Right kidney (tissue), 1 donor: ENCODE results near the gene IQSEC1.
A peak's percentile ranks its signal among the peaks of the same experiment; 100 is the strongest.

ENCODE experiments used
- DNase-seq: peaks from one replicate; pipeline ENCODE4 v3.0.0-alpha.2; 2016

IQSEC1 gene

DNA sequence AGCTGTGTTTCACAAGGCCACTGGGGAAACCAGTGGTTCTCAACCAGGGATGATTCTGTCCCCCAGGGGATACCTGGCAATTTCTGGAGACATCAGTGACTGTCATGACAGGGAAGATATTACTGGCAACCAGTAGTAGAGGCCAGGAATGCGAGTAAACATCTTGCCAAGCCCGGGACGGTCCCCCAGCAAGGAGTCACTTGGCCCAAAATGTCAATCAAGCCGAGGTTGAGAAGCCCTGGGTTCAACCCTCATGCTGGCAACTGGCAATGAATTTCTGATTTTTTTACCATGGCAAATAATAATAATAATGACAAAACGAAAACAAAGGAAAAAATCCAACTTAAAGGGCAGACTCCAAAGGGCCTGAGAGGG is 166.3 kb downstream of the IQSEC1 start:
- DNase-seq = no peak

DNA sequence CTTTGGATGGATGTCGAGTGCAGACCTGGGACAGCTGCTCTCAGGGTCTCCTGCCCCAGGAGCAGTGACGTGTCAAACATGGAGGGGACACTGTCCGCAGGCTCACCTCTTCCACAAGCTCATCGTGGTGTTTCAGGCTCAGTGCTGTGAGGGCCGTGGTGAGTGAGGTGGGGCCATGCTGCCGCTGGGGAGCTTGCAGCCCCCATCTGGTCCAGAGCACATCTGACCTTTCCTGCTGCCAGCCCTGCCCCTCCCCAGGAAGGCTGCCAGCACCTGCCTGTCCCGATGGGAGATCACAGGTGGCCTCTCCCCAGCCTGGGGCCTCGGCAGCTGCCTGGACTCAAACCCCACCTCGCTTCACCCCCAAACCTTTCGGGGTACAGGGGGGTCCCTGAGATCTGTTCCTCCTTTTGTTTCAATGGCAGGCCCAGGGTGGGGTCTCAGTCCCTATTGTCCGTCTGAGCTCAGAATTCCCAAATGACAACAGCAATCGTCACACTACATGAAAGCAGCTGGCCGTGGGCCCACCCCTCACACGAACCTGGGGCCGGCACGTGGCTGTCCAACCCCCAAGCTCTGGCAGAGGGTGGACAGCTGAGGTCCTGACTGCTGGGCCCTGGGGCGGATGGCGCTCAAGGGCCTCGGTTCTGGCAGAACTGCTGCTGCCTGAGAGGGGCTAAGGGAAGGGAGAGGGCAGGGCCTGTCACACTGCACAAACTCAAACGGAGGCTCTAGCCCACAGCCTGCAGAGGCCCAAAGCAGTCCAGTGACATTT is 166.9 kb downstream of the IQSEC1 start:
- no peak for DNase-seq

DNA sequence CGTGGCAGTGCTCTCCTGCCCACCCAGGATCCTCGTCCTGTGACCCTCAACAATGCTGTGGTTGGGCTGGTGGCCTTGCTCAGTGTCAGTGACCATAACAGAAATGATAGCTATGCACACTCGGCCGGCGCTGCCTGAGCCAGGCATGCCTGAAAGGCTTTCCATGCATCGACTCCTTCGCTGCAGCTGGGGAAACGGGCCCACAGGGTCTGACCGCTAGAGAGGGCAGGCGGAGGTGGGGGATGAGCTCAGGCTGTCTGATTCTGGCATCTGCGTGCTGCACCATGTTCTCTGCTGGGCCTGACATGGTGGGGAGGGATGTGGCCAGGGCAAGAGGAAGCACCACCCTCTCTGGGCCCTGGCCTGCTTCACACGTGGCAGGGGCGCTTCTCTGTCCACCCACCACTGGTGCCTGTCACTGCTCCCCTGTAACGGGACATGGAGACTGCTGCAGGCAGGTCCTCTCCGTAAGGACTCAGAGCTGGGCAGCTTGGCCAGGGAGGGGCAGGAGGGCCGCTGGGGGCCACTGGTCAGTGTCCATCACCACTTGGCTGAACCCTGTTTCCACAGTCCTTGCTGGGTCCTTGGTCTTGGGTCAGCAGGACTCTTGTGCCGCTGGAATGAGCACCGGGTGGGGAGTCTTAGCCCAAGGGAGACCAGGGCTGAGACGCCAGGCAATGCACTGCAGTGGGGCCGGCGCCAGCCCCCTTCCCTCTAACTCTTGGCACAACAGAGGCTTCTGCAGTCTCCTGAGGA is 167.7 kb downstream of the IQSEC1 start:
- peak; percentile 57 for DNase-seq

DNA sequence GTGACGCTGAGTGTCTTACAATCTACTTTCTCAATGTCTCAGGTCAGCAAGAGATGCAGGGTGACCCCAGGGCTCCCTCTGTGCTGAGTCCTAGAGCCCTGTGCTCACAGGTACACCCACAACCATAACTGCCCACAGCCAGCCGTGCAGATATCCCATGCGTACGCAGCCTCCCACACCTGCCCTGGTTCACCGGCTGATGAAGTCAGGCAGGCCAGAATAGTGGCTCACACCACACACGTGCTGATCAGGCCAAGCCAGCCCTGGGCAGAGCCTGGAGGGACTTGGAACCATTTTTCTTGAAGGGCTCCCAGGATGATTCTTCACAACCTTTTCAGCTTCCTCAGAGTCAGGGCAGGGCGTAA is 168.3 kb downstream of the IQSEC1 start:
- no peak for DNase-seq

DNA sequence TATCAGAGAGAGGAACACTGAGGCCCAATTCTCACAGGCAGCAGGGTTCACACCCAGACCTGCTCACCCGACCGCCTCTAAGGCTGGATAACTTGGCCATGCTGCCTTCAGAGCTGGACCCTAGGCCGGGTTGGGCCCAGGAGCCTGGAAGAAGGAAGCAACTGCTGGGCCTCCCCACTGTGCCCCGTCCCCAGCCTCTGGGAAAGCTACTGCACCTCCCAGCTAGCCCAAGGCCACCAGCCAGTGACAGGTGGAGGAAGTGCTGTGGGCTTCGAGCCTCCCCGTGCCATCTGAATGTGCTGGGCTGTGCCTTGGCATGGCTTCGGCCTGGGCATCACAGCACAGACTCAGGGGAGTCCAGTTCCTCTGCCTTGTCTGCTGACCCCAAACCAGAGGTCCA is 169.3 kb downstream of the IQSEC1 start:
- no peak for DNase-seq

DNA sequence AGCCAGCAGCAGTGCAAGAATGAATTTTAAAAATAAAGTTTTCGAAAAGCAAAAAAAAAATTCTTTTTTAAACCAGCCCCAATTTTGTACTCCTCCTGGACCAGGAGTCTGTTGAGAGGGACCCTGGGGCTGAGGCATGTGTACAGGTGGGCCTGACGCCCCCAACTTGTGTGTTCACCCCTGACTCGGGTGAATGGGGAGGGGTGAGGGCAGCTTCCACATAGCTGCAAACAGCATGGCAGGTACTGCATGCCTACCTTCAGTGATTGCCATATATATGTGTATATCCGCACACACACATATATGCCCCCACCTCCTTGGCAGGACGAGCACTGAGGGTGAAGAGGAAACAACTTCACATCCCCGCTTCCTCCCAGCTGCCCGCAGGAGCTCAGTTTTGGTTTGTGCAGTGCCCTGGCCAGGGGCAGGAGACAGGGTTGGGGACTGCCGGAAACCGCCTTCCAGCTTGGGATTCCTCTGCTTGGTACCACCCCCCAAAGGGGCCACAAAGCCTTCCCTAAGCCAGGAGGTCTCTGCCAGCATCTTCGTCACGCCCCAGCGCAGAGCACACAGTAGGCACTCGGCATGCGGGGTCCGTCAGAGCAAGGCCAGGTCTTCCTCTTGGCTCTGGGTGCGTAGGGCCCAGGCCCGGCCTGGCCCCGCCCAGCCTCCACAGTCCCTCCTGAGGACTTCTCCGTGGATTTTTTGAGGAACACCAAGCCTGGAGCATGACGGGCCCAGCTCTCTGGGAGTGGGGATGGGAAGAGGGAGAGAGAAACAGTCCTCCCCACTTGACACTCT is 170.0 kb downstream of the IQSEC1 start:
- no peak for DNase-seq

DNA sequence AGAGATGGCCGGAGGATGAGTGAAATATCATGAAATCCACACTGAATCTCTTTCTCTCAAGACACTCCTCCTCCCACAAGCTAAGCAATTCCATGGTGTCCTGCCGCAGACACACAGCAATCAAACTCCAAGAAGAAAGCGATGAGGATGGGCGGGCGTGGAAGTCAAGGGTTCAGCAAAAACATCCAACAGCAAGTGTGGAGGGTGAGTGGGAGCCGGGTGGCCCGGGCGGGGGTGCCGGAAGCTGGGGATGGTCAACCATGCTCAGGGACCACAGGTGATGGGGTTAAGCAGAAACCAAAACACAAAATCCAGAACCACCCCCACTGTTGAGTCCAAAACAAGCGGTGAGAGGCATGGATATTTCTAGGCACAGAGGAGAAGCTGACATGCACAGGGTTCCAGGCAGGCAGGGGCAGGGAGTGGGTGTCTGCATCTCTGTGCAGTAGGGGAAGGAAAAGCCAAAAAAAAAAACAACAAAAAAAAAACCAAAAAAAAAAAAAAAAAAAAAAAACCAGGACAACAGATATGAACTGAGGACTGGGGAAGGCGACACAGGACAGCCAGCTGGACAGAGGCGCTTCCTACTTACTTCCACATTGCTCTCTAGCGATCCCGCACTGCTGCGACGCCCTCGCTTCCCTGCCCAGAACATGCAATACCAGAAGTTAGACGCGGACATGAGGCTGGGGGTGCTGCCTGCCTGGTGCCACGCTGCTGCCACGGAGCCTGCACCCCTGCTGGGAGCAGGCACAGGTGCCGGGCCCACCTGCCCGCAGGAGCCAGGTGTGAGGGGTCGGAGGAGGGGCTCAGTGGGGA is 170.8 kb downstream of the IQSEC1 start:
- DNase-seq = no peak

DNA sequence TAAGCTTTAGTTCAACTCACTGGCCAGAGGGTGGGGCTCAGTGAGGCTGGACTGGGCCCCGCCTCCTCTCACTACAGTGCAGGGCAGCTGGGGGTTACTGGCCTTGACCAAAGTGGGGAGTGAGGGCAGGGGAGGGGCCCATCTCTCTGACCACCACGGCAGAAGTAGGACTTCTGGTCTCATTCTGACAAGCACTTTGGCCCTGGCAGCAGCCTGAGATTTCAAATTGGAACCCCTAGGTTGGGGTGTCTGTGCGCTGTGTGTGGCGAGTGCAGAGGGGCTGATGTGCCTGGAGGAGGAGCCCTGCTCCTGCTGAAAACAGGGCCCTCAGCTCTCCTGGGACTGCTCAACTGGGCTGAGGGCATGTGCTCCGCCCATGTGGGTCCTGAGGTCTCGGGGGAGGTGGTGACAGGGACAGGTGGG is 171.6 kb downstream of the IQSEC1 start:
- no peak for DNase-seq

DNA sequence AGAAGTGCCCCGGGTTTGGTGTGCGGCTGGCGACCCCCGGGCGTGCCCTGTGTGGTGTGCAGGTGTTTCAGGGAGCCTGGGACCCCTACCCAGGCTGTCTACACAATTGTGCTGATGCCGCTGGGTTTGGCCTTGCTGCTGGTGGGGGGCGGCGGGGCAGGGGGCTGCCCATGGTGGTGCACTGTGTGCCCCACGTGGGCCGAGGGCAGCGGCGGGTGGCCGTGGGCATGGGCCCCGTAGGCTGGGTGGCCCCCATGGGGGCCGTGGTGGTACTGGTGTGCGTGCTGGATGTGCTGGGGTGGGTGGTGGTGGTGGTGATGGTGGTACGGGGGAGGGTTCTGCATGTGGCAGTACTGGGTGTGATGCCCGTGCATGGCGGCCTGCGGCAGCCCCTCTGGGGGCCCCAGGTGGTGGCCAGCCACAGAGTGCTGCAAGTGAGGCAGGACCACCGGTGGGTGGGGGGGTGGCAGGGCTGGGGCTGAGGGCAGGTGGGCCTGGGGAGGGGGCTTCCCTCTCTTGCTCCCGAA is 172.3 kb downstream of the IQSEC1 start:
- DNase-seq = no peak

DNA sequence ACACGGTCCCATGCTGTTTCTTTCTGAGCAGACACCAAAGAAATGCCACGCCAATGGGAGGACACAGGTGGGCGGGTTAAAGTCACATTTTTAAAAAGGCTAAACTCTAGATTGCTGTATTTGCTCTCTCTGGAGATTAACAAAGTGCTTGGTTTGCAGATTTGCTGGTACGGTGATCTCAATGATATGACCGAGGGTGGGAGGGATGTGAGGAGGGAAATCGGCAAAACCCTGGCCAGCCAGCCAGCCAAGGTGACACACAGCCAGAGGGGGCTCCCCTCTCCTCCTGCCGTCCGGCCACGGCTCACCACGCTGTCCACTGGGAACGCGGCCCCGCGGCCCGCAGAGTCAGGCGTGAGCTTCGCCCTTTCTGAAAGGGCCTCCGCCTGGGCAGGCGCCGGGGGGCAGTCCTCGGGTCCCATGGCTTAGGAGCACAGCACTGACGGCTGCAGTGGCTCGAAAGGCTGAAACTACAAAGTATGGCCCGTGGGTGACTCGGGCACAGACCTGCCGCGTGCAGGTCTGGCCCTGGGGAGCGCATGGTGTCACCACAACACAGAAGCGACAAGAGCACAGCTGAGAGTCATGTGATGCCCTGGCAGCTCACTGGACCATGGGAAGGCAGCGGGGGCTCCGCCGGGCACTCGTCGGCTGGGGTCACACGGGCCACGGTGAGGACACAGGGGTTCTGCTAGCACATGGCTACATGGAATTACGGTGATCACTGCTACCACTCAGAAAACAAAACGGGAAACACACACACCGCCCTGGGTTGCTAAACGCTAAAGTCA is 174.1 kb downstream of the IQSEC1 start:
- no peak for DNase-seq

DNA sequence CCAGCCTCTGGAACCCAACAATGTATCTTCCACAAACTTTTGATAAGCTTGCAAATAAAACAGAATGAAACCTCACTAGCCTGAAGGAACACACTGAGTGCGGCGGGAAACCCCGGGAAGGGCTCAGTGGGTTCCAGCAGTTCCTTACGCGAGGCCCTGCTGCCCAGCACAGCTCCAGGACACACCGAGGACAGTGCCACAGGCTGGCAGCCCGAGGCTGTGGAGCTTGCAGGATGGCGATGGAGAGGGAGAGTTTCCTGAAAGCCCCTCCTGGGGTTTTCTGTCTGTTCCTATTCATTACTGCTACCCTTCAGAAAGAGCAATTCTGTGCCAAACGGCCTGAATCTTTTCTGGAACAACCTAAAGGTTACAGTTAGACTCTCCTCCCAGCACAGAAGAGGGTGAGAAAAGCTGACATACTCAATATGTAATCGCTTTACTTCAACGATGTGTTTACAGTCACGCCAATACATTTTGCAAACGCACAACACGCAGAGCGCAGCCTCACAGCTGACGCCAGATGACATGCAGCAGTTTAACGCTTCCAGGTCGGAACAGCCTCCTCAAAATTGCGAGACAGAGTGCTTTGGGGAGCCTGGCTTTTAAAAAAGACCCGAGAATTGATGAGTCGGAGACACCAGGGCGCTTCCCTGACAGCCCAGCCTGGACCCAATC is 174.8 kb downstream of the IQSEC1 start:
- no peak for DNase-seq

DNA sequence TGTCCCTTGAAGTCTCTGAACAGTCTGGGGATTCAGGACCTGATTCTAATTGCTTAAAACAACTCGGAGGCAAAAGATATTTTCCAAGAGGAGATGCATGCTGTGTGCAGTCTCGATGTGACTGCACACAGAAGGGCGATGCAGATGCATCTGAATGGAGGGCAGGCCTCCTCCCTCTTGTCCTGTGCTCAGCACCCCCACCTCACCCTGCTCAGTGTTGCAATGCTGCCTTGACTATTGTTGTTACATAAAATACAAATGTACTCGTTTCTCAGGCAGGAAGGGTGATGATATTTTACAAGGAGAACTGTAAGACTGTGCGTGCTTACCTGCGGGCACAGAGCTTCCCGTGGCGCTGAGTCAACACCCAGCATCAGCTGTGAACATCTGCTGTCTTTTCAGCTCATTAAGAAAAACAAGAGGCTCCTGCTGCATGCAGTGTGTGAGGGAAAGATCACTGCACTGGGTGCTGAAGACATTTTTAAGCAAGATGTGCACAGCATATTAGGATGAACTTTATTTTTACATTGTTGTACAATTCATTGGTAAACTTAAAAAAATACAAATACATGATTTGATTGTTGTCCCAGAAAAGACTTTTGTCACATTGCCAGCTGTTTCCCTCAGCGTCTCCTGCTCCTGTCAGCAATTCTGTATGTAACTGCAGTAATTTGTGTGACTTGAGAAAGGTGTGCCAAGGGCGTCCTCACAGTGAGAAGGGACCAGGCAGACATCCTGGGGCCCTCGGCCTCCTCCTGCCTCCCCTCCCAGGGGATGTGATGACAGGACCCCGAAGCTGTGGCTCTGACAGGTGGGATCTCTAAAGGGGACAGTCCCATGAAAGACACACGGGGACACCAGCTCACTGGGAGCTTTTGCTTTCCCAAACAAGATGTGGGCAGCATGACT is 175.6 kb downstream of the IQSEC1 start:
- no peak for DNase-seq

DNA sequence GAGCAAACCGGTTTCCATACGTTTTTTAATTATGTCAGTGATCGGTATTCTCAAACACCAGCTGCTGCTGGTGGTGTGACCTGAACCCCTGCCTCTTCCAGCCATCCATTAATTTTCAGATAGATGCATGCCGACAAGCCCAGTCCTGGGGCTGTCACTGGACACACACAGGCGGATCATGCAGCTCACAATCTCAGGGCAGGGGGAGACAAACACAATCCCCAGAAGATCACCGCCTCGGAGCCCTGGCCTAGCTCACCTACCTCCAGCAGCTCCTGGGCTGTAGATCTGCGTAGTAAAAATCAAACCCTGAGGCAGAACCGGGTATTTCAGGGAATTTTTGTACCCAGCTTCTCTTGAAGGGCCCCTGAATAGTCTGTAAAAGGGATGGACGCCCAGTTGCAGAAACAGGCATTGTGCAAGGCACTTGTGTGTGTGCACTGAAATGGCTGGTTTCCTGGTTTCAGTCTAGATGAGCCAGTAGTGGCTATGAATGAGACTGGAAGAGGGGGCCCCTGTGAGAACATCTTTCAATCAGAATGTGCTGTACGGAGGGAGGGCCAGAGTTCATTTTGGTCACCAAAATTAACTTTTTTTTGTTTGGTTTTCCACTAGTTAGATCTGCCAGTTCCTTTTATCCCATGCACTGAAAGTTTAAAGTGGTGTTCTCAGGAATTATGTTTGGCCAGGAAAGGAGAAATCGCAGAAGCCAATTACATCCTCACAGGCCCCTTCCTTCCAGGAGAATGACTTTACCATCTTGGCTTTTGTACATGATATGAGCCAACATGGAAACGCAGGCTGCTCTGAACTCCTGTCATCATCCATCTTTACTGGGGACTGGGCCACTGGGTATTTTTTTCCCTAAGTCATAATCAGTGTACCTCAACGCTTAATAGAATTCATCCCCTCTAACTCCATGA is 176.9 kb downstream of the IQSEC1 start:
- DNase-seq = no peak

DNA sequence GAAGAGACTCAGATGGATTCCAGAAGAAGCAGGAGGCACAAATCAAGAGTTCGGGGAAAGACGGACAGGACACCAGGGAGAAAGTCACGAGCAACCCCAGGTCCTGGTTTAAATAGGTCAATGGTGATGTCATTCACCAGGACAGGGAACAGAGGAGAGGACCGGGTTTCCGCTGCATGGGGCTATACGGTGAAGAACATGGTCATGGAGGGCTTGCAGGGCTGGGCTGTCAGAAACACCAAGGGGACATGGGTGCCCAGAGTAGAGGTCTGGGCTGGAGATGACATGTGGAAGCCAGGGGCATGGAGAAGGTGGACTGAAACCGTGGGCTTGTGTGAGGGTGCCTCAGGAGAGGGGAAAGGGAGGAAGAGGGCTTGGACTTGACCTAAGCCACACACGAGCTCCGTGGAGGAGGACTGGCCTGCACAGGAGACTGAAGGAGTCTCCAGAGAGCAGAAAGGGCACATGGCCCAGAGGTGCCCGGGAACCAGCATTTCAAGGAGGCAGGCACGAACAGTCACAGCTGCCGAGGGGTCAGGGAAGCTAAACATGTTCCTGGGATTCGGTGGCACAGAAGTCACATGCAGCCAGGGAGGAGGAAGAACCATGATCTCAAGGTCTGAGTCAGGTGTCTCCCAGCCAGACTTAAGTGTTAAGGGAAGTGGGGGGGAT is 177.7 kb downstream of the IQSEC1 start:
- DNase-seq = no peak

DNA sequence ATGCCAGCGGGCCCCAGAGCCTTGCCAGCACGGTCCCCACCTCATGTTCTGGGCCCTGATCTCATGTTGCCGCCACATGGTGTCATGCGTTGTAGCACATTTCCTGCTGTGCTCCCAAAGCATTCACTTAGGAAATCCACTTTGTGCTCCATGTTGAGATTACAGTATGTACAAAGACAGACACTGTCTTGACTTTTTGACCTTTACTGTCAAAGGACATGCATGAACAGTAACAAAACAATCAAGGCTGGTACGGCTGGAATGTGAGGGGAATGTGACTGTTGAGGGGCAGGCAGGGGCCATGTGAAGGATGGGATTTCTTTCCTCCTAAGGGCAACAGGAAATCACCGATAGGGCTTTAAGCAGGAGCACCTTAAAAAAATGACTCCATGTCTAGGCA is 178.6 kb downstream of the IQSEC1 start:
- no peak for DNase-seq

DNA sequence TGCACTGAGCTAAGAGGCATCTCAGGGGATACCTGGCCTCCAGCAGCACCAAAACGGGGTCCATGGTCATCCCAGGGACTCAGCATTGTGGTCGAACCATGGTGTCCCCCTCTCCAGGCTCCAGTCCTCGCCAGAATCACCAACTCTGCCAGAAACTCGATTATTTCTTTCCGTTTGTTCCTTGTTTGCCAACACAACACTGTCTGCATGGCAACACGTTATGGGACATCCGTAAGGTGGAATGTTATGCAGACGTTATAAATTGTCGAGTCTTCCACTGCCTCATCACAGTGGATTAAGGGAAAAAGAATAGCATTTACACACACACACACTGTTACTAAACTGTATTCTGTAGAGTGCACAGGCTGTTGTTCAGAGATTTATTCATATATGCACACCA is 179.4 kb downstream of the IQSEC1 start:
- no peak for DNase-seq

DNA sequence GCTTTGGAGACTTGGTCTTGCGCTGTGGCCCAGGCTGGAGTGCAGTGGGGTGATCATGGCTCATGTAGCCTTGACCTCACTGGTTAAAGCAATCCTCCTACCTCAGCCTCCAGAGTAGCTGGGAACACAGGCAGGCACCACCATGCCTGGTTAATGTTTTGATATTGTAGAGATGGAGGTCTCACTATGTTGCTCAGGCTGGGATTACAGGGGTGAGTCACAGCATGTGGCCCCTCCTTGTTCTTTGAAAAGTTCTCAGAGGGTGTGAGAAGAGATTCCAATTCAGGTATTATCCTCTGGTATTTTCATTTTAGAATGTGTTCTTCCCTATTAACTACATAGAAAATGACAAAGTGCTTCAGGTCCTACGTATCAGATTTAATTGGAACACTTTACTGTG is 180.0 kb downstream of the IQSEC1 start:
- DNase-seq = no peak

DNA sequence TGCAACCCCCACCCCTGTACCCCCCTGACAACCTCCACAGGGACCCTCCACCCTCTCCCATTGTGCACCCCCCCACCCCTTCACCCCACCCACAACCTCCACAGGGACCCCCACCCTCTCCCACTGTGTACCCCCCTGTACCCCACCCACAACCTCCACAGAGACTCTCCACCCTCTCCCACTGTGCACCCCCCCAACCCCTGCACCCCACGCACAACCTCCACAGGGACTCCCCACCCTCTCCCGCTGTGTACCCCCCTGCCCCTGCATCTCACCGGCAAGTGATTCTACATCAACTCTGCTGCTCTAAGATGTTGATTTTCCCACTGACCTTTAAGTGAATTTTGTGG is 180.4 kb downstream of the IQSEC1 start:
- no peak for DNase-seq
